ENCODE results near the gene PCP4L1.
"Not testable (repeated sequence)": the region's sequence is repeated elsewhere in the genome, so short reads cannot be mapped to it uniquely, and the experiment has no call there.

Gene PCP4L1

DNA sequence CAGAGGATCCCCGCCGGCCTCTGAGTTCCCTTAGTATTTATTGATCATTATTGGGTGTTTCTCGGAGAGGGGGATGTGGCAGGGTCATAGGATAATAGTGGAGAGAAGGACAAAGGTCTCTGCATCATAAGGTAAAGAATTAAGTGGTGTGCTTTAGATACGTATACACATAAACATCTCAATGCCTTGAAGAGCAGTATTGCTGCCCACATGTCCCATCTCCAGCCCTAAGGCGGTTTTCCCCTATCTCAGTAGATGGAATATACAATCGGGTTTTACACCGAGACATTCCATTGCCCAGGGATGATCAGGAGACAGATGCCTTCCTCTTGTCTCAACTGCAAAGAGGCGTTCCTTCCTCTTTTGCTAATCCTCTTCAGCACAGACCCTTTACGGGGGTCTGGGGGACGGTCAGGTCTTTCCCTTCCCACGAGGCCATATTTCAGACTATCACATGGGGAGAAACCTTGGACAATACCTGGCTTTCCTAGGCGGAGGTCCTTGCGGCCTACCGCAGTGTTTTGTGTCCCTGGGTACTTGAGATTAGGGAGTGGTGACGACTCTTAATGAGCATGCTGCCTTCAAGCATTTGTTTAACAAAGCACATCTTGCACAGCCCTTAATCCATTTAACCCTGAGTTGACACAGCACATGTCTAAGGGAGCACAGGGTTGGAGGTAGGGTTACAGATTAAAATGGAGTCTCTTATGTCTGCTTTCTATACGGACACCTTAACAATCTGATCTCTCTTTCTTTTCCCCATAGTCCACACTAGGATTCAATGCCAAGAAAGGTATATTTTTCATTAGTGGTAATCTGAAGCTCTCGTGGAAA lies 57.5 kb downstream of the PCP4L1 start:
- not testable (repeated sequence) for DNase-seq (ENCODE audit: low spot score)

- DNase-seq (ENCODE audit: low spot score): no peak
Observed at GRCh38 chr1:161324020-161324419, 65.5 kb downstream of the PCP4L1 start.

DNA sequence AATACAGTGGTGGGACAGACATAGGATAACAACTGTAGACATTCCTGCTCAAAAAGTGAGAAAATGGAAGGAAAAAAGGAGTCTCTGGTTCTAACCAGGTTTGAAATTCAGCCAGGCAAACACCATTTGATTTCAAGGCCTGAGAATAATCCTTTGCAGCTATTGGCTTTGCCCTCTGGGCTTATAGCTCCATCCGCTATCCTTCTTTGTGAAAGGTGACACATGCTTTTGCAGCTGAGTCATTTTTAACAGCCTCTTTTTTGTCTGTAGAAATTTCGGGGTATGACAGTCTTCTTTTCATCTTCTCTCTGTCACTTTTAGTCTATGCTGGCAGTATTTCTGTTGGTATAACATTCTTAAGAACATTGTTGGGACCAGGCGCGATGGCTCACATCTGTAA lies 71.8 kb downstream of the PCP4L1 start:
- no peak for DNase-seq (ENCODE audit: low spot score)

DNA sequence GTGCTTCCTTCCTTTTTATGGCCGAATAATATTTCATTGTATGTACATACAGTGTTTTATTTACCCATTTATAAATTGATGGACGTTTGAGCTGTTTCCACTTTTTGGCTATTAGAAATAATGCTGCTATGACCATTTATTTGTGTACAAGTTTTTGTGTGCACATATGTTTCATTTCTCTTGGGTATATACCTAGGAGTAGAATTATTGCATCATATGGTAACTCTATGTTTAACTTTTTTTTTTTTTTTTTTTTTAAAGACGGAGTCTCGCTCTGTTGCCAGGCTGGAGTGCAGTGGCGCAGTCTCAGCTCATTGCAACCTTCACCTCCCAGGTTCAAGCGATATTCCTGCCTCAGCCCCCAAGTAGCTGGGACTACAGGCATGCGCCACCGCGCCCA lies 74.6 kb downstream of the PCP4L1 start:
- no peak for DNase-seq (ENCODE audit: low spot score)
